HL-60 (cell line): ENCODE results near the gene SEPTIN1.

Experiments
- CTCF ChIP-seq: IDR thresholded peaks from one replicate; pipeline ENCODE4 v1.5.1; 2011; ENCODE audit warnings: low read length, control low read depth, inconsistent platforms; ENCODE audit not compliant: insufficient read depth
- POLR2AphosphoS5 ChIP-seq: IDR thresholded peaks from 2 replicates; pipeline ENCODE4 v1.6.1; 2012; ENCODE audit warnings: low read depth
- REST ChIP-seq: IDR thresholded peaks from 2 replicates; pipeline ENCODE4 v1.6.1; 2012; ENCODE audit warnings: low read depth; ENCODE audit not compliant: insufficient replicate concordance

- TF ChIP-seq CTCF = no peak
- TF ChIP-seq REST = no peak
- TF ChIP-seq POLR2AphosphoS5 = no peak
Measured at GRCh38 chr16:30401768-30402425, 19.5 kb upstream of the SEPTIN1 start.
